Mammary epithelial cell (primary cell): ENCODE data around the gene MAS1L.

ENCODE experiments used
- EZH2 ChIP-seq: IDR thresholded peaks from 2 replicates; pipeline ENCODE4 v1.6.1; 2012; ENCODE audit warnings: low read length, inconsistent platforms, borderline replicate concordance
- TF ChIP-seq, protein P1 (sequence below), 2 donors: IDR thresholded peaks in 1 of 2; conservative IDR thresholded peaks in 1 of 2; 2 replicates each; pipeline ENCODE4 v1.5.1; 2011 to 2012; ENCODE audit warnings: inconsistent platforms in 2 of 2, low read length in 2 of 2, mild to moderate bottlenecking in 2 of 2, control low read depth in 1 of 2, low read depth in 1 of 2; ENCODE audit not compliant: insufficient read depth in 1 of 2; ENCODE audit errors: extremely low read depth in 1 of 2

DNA sequence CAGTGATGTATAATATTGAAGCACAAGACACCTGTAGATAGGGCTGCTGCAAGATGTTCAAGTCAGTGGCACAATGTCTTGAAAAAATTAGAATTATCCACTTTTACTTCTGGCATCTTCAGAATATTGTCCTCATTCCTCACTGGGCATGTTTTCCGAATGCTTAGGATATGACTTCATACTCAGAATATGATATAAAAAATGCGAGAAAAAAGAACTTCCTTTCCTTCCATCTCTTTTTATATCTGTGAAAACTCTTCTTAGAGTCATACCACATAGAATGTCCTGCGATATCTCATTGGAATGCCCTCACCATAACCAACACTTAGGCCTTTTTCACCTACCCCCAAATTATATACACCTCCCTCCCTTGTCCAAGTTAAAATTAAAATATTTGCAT is 4.6 kb downstream of the MAS1L start:
- TF ChIP-seq, protein P1, sequence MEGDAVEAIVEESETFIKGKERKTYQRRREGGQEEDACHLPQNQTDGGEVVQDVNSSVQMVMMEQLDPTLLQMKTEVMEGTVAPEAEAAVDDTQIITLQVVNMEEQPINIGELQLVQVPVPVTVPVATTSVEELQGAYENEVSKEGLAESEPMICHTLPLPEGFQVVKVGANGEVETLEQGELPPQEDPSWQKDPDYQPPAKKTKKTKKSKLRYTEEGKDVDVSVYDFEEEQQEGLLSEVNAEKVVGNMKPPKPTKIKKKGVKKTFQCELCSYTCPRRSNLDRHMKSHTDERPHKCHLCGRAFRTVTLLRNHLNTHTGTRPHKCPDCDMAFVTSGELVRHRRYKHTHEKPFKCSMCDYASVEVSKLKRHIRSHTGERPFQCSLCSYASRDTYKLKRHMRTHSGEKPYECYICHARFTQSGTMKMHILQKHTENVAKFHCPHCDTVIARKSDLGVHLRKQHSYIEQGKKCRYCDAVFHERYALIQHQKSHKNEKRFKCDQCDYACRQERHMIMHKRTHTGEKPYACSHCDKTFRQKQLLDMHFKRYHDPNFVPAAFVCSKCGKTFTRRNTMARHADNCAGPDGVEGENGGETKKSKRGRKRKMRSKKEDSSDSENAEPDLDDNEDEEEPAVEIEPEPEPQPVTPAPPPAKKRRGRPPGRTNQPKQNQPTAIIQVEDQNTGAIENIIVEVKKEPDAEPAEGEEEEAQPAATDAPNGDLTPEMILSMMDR (conservative IDR thresholded peaks at IDR 0.05 in 1 of 2, IDR thresholded peaks at IDR 0.05 in 1 of 2; ENCODE audit: extremely low read depth in 1 of 2, insufficient read depth in 1 of 2, low read depth in 1 of 2, low read length in 2 of 2): no peak
- TF ChIP-seq EZH2: no peak
